HG03520 (cell line): ENCODE data around the gene KIAA1958.

Experiments
- ATAC-seq: cut with Tn5 transposase; IDR thresholded peaks from one replicate; pipeline ENCODE4 v1.9.1; 2021; ENCODE audit warnings: mild to moderate bottlenecking, moderate library complexity; ENCODE audit not compliant: unreplicated experiment

Gene KIAA1958

DNA sequence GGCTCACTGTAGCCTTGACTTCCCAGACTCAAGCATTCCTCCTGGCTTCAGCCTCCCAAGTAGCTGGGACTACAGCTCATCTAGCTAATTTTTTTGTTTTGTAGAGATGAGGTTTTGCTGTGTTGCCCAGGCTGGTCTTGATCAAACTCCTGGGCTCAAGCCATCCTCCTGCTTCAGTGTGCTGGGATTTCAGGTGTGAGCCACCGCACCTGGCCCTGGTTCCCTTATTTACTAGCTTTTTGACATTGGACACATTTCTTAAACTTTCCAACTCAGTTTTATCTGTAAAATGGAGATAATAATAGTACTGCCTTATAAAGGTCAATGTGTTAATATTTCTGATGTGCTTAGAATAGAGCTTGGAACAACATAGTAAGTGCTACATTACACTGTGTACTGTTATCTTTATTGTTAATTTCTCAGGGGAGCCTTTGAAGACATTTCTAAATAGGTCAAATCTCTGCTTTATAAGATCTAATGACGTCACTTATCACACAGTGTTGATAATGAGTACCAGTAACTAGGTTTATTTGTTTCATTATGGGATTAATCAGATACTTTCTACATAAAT, 66.7 kb downstream of the KIAA1958 start:
- ATAC-seq, result no peak

DNA sequence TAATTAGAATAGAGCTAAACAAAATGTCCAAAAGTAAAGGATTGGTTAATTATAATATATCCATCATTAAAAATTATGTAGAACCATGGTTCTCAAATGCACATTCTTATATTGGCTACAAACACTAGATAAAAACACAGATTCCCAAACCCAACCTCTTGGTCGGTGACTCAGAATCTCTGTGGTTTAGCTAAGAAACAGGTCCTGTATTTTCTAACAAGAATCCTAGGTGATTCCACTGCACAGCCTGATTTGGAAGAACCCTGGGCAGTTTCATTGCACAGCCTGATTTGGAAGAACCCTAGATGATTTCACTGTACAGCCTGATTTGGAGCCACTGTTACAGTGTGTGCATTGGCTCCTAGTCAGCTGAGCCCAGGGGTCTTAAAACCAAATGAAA, 67.9 kb downstream of the KIAA1958 start:
- no peak for ATAC-seq

DNA sequence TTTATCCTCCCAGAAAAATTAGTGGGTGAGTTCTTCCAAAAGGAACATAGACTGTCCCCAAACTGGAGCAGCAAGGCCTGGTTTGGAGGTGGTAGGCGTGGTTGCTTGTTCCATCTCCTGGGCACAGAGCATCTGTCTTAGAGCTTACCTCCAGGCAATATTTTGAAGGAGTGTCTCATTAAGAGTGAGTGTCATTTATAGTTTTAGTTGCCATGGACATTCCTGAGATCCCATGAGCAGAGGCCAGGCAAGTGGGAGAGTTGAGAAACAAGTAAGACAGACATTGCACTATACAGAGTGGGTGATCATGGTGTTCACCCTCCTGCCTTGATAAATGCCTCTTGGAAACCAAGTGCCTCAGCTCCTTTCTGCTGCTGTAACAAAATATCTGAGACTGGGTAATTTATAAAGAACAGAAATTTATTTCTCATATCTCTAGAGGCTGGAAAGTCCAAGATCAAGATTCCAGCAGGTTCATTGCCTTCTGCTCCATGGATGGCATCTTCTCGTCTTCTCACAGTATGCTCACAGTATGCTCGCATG, 68.5 kb downstream of the KIAA1958 start:
- no peak for ATAC-seq

DNA sequence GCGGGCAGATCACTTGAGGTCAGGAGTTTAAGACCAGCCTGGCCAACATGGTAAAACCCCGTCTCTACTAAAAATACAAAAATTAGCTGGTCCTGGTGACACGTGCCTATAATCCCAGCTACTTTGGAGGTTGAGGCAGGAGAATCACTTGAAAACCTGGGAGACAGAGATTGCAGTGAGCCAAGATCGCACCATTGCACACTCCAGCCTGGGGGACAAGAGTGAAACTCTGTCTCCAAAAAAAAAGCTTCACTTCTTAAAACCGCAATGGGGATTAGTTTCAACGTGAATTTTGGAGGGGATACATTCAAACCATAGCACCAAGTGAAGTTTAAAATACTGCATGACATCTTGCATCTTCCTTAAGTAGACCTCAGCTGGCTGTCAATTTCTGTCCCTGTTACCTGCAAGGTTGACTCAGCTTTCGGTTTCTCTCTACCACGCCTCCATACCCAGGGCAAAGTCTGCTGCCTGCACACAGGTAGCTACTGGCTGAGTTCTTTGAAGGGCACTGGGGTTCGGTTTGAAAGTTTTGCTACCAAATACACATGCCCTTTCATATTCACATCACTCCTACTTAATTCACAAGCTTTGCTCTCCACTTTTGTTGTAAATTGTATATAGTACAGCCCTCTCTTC, 69.3 kb downstream of the KIAA1958 start:
- ATAC-seq, result no peak

DNA sequence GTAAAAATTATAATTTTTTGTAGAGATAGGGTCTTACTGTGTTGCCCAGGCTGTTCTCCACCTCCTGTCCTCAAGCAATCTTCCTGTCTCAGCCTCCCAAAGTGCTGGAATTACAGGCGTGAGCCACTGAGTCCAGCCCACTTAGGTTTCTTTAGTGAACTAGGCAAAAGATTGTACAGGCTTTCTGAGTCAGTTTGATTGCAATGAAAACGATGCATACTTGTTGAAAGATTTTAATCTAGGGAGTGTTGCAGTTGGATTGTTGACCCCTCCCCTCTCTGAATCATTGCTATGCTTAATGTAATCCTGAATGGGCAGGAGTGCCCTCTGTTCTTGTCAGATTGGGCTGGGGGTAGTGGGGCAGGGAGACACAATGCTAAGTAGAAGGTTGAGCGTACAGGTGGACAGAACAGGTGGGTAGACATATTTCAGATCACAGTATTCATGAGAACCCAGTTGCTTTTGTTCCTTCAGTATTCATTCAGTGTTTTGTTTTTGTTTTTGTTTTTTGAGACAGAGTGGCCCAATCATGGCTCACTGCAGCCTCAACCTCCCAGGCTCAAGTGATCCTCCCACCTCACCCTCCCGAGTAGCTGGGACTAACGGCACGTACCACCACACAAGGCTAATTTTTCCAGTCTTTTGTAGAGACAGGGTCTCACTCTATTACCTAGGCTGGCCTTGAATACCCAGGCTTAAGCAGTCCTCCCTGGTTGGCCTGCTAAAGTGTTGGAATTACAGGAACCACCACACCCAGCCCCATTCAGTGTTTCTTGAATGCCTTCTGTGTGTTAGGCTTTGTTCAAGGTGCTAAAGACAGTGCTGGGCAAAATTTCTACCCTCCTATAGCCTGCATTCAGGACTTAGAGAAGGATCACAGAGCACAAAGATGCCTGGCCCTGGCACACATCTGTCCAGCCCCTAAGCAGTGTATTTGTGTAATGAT, 70.1 kb downstream of the KIAA1958 start:
- no peak for ATAC-seq

DNA sequence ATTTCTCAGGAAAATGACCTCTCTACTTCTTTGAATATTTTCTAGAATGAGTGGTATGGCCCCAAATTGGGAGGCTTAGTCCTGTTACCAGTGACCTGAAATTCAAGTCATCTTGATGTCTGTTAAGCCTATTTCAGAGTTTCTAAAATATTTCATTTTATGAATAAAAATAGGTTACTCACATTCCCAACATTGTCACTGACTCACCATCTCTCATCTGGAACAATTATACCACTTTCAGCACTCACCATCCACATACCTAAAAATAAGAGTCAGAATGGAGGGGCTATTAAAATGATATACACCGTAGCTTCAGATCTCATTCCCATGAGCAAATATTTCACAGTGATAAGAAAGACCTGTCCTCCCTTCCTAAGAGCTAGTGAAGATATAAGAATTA, 71.8 kb downstream of the KIAA1958 start:
- ATAC-seq, result no peak

DNA sequence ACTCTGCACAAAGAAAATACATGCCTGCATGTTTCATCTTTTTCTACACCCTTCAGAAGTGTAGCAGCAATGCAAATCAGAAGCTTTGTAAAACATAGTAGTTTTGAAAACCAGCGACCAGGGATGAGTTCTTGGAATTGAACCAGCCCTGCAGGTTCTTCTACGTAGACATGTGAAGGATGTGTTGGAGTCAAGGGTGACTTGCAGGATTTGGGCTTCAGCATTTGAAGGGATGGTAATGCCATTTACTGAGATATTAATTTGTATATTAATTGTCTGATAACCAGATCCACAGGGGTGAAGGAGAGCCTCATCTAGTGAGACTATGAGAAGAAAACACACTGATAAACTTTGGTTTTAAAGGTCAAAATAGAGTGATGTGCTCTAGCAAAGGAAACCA, 72.4 kb downstream of the KIAA1958 start:
- no peak for ATAC-seq

DNA sequence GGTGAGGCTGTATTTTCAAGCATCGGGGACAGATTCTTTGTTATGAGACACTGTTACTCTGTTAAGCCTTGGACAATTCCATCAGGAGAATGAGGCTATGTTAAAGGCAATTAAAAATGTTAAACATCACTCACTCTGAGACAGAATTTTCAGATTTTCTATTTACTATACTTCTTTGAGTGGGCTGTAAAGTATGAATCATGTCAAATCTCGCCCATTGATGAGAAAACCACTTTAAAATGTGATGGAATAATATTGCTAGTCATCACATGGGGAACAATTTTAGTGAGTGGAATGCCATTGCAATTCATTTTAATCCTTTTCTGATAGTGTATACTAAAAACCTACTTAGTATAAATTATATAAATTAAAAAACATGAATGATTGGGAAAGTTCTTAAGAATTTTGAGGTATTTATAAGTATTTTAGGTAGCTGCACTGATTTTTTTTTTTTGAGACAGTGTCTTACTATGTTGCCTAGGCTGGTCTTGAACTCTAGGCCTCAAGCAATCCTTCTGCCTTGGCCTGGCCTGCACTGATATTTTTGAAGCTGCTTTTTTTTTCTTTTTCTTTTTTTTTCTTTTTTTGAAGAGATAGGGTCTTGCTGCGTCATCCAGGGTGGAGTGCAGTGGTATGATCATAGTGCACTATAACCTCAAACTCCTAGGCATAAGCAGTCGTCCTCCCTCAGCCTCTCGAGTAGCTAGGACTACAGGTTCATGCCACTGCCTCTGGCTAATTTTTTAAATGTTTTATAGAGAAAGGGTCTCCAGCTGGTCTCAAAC, 73.2 kb downstream of the KIAA1958 start:
- no peak for ATAC-seq

DNA sequence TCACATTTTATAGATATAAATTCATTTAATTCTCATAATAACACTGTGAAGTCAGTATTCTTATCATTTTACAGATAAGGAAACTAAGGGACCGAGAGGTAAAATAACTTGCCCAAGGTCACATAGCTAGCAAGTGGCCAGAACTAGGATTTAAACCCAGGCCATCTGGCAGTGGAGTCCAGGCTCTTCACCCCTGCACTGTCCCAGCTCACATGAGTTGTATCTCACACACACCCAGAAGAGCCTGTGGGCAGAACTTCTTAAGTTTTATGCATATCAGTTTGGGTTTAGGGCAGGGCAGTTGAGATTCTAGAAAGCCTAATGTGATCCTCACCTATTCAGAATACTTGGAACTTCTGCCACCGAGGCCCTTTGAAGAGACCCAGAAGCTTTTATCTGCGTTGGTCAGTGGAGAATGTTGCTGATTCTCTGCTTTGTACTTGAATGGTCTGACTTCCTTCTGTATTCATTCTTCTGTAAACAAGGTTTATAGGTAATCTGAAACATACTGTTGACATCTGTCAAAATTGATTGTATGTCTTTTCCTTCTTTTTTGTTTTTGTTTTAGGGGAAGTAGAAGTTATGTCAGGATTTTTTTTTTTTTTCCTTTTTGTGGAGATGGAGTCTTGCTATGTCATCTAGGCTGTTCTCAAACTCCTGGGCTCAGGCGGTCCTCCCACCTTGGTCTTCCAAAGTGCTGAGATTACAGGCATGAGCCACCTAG, 75.8 kb downstream of the KIAA1958 start:
- no peak for ATAC-seq

DNA sequence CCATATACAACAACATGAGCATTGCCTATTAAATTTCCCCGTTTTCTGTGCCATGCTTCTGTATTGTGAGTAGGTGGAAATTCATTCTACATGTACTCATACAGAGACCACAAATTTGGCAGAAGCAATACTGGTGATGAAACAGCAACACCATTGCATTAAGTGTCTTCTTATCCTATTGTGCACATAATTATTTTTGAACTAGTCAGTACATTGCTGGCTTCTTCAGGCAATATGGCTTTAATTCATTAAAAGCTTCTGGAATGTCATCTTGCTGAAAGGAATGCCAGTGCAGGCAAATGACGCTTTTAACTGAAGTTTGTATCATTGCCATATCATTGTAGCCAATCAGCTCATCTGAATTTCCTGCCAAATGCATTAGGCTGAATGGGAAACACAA, 82.6 kb downstream of the KIAA1958 start:
- ATAC-seq, result no peak

DNA sequence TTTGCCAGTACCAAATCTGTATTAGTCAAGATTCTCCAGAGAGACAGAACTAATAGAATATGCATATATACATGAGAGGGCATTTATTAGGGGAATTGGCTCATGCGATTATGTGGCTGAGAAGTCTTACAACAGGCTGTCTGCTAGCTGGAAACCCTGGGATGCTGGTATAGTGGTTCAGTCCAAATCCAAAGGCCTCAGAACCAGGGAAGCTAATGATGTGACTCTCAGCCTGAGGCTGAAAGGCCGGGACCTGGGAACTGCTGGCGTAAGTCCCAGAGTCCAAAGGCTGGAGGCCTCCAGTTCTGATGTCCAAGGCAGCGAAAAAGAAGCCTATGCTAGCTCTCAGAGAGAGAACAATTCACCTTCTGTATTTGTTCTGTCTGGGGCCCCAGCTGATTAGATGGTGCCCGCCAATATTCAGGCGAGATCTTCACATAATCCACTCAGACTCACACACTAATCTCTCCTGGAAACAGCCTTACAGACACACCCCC, 84.1 kb downstream of the KIAA1958 start:
- ATAC-seq, result no peak

DNA sequence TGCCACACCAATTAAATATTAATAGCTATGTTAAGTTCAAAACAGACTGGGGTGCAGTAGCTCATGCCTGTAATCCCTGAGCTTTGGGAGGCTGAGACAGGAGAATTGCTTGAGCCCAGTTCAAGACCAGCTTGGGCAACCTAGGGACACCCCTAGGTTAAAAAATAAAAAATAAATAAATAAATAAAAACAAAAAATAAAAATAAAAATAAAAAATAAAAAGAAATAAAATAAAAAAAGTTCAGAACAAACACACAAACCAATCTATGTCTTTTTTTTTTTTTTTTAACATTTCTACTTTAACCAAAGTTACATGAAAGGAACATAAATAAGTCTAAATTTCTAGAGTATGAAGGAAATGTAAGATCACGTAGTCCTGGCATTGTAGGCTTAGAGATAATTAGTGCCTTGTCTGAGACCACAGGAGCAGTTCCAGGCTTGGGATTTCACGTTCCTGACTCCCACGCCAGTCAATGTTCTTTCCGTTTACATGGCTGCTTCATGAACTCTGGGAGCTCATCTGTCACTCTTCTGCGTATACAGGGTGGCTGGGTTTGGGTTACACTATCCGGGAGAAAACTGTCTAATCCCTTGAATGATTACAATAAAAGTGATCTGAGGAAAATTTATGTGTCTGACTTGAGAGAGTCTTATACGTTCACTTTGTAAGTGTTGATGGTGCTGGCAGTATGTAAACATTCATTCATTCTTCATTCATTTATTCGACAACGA, 85.2 kb downstream of the KIAA1958 start:
- ATAC-seq, result no peak

DNA sequence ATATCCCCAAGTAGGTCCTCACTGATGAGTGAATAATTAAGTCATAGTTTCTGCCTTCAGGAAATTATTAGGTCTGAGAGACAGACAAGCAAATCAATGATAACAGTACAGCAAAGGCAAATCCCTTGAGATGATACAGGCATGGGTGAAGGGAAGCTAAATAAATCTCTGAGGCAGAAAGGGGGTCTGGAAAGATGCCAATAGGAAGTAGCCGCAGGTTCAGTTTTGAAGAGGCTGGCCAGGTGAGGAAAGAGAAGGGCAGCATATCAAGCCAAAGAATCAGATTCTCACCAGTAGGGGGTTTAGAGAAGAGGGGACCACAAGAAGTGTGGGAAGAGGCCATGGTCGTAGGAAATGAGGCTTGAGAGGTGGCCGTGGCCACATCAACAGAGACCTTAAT, 85.8 kb downstream of the KIAA1958 start:
- no peak for ATAC-seq

DNA sequence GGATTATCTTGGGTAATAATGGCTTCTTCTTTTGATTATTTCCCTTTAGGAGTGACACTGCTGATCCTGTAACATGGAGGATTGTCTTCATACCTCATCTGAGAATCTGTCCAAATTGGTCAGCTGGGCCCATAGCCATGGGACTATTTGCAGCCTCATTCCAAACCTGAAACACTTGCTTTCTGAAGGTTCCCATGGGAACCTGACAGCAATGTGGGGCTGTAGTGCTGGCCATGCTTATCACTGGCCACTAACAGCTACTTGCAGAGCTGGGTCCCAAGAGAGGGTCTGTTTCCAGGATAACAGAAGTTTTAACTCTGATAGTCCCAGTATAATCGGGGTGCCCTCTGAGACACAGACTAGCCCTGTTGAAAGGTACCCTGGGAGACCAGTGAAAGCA, 87.4 kb downstream of the KIAA1958 start:
- ATAC-seq, result no peak

DNA sequence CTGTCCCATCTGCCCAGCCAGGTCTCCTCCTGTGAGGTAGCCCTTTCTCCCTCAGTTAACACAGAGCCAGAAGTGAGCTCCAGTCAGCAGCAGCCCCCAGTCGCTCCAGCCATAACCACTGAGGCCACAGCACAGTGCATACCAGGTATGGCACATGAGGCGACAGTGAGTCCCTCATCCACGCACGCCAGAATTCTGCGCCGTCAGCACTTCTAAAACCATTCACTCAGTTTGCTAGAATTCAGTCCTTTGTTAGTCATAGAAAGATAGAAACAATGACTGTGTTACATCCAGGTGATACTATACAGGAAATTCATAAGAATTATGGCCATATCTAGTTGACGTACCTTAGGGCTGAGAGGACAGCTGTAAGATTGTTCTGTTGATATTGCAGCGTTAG, 88.5 kb downstream of the KIAA1958 start:
- no peak for ATAC-seq

DNA sequence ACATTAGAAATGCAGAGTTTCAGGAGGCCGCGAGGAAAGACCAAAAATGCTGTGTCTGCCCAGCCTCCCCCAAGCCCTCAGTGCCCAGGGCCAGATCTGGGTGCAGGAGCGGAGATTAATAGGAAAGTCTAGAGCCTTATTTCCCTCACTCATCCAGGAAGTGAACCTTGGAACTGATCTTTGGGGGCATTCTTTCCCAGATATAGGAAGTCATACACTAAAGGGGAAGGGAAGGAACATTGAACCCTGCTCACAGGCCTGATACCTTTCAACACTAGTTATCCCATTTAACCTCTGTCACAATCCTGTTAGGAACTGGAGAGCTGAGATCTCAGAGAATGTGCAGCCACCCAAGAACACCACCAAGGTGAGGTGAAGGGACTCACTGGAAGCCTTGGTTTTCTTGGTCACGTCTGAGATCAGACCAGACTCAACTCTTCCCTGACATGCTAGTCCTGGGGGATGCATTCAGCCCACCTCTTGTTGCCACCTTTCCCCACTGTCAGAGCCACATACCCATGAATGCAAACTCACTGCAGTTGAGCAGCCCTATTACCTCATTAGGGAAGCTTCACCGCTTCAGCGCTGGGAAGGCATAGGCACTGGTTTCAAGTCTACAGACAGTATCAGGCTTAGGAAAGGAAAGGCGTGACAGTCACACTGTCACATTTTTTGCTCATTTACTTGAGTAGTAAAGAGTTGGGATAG, 95.0 kb downstream of the KIAA1958 start:
- ATAC-seq, result no peak

DNA sequence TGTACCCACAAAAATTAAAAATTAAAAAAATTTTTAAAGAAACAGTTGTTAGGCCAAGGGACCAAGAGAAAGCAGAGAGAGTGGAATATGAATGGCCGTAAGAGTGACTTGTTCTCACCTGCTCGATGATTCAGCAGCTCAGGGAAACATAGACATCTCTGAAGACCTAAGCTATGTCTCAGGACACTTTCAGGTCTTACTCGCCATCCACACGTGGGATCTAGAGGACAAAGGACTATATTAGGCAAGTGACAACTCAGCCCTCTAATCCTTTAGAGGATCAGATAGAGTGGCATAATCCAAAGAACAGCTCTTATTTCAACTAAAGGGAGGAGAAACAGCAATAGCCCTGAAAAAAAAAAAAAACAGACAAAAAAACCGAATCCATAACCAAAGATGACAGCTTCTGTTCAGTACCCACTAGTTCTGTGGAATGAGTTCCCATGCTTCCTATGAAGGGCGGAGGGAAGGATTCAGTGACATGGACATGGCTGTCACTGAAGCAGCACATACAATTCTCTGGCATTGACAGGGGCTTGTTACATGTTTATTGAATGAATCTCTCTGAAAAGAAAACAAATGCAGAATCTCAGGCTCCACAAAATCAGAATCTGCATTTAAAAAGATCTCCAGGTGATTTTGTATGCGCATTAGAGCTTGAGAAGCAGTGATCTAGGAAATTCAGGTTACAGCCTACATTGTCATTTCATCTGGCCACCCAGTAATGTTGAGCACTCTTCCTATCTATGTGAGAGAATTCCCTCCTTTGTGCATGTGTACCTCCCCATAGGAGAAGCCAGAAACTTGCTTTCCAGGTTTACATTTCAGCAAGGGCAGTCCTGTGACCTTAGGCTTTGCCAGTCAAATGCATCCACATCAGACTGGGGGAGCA, 96.0 kb downstream of the KIAA1958 start:
- no peak for ATAC-seq
